Activated CD8-positive, alpha-beta memory T cell treated with anti-CD3 and anti-CD28 coated beads, Interleukin-2, amount 50 U/mL, for 48 hours (primary cell): ENCODE data around the gene SEMA3E.
"Not testable (repeated sequence)": the region's sequence is repeated elsewhere in the genome, so short reads cannot be mapped to it uniquely, and the experiment has no call there.

Experiments
- DNase-seq: peaks from one replicate; pipeline ENCODE4 v3.0.0-alpha.2; 2020

SEMA3E gene

GRCh38 chr7:83447681-83448080 lies 201.3 kb downstream of the SEMA3E start:
- DNase-seq = no peak

- no peak for DNase-seq
Measured at GRCh38 chr7:83446102-83446669, 202.8 kb downstream of the SEMA3E start.

DNA sequence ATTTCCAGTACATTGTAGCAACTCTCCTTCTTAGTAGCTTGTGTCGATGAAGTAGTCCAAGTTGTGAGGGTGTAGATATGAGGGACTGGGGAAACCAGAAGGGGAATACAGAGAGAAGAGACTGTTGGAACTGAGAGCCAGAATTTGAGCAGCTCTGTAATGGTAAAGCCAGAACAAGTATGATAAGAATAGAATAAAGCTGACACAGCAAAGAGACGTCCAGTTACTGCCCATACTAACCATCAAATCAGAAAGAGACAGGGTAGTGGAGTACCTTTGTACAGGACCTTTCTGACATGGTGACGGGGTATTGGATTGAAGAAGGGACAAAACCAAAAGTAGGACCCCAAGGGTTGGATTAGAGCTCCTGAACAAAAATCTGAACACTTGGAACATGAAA lies 206.0 kb downstream of the SEMA3E start:
- DNase-seq = no peak

DNA sequence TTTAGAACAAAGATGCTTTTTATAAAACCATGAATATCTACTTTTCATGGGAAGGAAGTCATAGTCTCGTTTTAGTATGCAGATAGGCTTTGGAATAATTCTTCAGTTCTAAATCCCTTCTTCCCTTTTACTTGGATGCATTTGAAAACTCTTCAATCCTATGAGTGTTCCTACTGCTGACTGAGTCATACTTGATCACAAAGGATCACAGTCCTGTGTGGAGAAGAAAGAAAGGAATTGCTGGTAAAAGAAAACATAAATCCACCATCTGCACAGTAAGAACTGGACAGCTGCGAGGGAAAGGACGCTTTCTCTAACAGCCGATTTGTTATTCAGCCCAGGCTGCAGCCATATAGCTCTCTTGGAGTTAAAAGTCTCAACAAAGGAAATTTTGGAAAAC lies 209.9 kb downstream of the SEMA3E start:
- DNase-seq = no peak

DNA sequence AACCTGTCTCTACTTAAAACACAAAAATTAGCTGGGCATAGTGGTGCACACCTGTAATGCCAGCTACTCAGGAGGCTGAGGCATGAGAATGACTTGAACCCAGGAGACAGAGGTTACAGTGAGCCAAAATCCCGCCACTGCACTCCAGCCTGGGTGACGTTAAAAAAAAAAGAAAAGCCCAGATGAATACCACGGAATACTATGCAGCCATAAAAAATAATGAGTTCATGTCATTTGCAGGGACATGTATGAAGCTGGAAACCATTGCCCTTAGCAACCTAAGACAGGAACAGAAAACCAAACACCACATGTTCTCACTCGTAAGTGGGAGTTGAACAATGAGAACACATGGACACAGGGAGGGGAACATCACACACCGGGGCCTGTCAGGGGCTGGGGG lies 218.7 kb downstream of the SEMA3E start:
- DNase-seq = not testable (repeated sequence)

GRCh38 chr7:83429493-83429892 lies 219.4 kb downstream of the SEMA3E start:
- DNase-seq = no peak

DNA sequence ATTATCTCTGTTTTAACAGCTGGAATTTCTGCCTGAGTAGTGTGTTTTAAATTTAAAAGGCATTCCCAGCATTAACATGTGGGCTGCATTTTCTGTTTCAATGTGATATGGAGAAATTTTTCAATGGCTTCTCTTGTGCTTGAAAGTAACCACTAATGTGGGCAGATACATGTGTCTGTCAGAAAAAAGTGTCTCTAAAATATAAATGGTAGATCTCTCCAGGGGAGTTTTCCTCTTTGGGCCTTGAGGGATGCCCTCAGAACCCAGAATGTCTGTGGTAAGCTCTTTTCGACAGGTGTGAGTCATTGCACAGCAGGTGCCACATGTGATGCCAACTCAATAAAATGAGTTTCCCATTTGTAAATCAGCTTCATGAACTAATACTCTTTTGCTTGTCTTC lies 221.1 kb downstream of the SEMA3E start:
- DNase-seq = no peak

GRCh38 chr7:83426325-83426724 lies 222.6 kb downstream of the SEMA3E start:
- no peak for DNase-seq

GRCh38 chr7:83419013-83419412 lies 229.9 kb downstream of the SEMA3E start:
- no peak for DNase-seq

DNA sequence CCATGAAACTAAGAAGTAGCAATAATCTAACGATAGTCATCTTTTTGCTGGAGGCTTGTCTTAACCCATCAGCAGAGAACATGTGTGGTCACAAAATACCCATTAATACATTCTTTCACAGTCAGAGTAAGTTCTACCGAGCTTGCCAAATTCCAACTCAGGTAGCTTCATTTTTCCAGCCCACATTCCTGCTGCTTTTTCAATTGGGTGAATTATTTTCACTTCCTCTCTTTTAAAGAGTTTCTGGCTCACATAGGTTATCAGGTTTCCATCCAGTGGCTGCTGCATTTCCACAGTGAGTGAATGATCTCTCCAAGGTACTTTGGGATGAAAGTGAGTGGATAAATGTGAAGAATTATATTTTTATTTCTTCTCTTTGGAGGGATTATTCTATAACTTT lies 233.1 kb downstream of the SEMA3E start:
- DNase-seq = no peak

DNA sequence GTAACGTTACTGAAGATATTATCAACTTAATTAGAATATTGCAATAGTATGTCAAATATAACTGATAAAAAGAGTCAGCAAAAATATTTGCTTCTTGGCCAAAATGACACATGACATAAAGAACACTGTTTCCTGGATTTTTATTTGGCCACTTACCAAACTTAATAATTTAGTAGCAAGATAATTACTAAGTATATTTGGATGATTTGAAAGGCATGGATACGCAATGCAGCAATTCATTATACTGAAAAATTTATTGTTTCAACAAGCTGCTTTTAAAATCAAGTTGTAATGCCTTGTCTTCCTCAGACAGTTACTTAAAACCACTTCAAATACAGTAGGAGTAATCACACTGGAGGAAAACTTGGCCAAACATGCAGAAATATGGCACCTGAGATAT lies 234.0 kb downstream of the SEMA3E start:
- no peak for DNase-seq

DNA sequence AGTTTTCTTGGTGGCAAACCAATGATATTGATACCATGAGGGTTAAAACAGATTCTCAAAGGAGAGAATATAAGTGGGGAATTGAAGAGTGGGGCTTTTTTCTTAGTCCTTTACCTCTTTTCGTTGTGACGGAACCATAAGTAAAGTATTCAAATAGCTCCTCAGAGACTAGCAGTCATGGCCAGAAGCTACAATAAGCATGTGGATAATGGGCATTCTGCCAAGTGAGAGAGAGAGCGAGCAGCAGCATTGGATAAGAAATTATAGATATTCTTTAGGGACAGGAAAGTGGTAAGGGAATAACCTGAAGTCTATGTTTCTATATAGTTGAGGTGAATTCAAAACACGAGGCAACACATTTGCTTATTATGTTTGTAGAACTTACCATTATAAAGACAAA lies 235.1 kb downstream of the SEMA3E start:
- no peak for DNase-seq

DNA sequence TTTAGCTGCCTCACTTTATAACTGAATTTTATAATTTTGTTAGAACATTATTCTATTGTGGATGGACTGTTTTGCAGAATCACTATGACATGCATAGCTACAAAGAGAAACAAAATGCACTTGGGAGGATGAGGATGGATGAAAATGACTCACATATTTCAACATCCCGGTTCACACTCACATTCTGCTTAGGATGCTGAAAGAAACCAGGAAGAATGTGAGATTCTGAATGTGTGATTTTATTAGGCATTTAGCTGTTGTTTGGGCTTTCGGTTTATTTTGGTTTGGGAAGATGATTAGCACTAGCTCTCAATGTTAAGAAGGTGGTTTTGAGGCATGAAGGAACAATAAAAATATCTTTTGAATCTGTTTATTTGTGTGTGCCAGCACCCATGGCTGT lies 235.5 kb downstream of the SEMA3E start:
- DNase-seq = no peak

DNA sequence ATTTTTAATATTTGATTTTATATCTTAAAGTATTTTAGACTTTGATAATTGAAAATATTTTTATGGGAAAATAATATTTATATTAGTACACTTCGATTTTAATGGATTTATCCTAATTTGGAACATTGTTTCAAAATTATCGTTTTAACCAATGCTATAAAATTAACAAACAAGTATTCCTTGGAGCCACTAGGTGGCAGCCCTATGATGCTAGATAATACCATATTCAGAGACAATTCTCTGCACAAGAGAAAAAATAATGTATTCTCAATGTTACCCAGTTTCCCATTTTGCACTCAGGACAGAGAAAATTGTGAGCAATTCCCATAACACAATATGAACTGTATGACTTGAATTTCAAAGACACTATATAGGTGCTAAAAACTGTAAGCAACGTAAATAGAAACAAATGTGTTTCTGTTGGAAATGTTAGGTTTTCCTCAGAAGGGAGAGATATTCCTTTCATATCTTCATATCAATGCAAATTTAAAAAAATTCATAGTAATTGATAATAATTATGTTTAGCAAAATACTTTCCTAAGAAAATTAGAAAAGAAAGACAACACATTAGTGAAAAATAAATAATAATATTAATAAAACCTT lies 237.8 kb downstream of the SEMA3E start:
- no peak for DNase-seq

- no peak for DNase-seq
Measured at GRCh38 chr7:83394776-83395175, 254.2 kb downstream of the SEMA3E start.

- no peak for DNase-seq
Measured at GRCh38 chr7:83388436-83388835, 260.5 kb downstream of the SEMA3E start.

GRCh38 chr7:83366629-83367028 lies 282.3 kb downstream of the SEMA3E start:
- DNase-seq = no peak

DNA sequence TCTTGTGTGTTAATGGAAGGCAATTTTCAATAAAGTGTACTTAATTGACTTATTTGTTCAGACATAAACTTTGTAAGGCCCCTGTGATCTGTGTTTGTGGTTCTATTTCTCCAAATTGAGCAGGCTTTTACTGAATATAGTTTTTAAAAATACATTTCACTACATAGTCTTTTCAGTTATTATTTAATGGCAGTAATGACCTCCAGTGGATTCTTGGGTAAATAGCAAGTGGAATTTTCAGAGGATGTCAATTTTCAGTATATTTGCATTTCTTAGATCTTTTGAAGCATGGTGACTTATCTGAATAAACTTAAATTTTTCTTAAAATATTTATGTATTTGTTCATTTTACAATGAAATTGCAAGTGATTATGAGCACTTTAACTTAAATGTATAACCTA lies 283.2 kb downstream of the SEMA3E start:
- DNase-seq = no peak

DNA sequence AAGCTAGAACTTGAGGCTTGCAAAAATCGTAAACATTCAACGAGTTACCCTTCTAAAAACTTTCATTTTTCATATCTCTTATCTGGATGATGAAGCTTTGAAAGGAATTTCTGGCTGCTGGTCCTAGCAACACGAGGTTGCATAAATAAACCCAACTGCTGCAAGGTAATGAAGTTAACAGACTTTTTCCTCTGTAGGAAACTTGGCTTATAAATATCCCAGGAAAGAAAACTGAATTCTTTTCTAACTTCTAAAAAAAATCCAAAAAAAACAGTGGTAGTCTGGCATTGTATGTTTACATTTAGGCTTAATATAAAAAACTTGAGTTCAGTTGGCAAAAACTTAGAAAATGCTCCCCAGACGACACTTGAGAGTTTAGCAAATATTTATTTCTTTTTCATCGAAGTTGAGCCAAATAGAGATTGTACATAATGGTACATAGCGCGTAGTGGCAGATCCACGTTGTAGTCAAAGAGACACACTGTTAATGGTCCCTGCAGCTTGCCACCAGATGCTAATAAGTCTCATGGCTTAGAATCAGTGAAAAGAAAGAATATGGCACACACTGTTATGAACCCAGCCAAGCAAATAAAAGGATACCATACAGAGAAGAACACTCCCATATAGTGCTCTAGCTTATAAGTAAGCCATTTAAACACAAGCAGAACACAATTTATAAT lies 285.9 kb downstream of the SEMA3E start:
- no peak for DNase-seq

DNA sequence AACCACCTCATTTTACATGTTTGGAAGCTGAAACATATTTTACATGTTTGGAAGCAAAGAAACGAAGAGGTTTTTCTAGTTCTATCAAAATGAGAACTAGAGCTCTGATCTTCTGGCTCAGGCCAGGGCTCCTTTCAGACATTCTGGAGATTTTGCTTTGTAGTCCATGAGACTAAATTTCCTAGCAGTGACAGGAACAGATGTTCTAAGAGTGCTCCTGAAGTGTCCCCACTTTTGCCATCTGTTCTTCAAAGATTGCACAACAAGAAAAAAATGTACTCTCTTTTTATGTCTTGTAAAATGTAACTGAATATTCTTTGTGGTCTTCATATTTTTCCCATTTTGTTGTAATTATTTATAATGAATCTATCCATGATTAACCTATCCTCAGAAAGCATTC lies 289.8 kb downstream of the SEMA3E start:
- DNase-seq = no peak

- no peak for DNase-seq
Measured at GRCh38 chr7:83355143-83355542, 293.8 kb downstream of the SEMA3E start.

DNA sequence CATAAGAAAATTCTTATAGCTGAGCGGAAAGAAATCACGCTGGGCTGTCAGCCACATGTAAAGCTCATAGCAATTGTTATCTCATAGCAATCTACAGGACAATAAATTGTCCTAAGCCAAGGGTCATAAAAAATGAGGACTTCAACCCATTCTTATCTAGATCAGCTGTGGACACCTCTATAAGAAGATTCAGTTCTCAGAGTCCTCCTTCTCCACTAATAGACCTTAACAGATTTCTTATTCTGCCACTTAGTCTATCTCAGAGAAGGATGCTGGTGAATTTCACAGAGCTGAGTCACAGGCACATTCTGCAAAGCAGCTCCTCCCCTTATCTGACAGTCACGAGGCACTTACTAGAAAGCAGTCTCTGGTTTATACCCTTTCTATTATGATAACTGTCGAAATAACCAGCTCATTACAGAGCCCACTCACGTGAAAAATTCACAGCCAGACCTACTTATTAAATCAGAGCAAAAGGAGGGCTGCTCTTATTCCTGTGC lies 300.9 kb downstream of the SEMA3E start:
- DNase-seq = no peak

DNA sequence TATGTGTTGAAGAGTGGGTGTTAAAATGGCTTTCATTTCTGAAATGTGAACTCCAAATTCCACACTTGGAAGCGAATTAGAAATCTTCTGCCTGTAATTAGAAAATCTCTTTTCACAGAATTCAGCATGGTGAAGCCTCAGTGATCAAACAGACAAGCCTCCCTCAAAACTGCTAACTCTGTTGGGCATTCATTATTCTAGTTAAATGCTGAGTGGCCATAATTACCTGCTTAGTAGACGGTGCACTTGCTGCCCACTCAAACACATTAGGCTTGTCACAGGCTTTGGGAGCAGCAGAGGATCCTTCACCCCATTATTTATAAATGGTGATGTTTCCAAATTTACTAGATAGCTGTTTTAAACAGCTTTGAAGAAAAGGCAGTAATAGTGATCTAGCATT lies 309.0 kb downstream of the SEMA3E start:
- no peak for DNase-seq

DNA sequence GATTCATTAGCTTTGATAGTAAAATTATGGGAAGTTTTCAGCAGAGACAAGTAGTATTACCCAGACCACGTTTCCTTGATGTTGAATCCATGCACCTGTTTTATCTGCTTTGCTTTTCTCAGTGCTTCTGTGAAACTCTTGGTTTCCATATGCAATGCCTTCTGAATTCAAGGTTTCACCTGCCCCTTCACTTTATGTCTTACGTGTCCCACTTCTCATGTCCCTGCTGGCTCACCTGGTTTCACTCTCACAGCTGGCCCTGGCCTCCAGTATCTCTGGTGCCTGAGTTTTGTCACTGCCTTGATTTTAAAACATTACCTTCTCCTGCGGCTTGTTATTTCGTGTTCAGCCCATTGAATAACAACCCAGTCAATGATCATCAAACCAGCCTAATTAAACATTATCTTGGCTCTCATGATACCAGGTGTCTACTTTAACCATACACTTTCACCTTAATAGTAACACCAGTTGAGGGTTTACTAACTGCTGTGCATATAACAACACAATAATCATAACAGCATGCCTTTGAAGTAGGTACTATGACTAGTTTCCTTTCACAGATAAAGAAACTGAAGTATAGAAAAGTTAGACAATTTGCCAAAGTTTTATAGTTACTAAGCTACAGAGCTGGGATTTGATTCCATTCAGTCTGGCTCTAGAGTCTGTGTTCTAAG lies 310.5 kb downstream of the SEMA3E start:
- no peak for DNase-seq
